Stimulated activated CD4-positive, alpha-beta T cell treated with anti-CD3 and anti-CD28 coated beads, Interleukin-15, amount 100 ng/mL, for 1 hour (primary cell): ENCODE data around the gene ZNF692.
"Not testable (repeated sequence)": the region's sequence is repeated elsewhere in the genome, so short reads cannot be mapped to it uniquely, and the experiment has no call there.

ENCODE experiments used
- DNase-seq, 2 donors: peaks; one replicate each; pipeline ENCODE4 v3.0.0-alpha.2; 2020; ENCODE audit warnings: low read depth in 1 of 2, low spot score in 1 of 2

ZNF692 gene

GRCh38 chr1:248850124-248850523, 8.8 kb downstream of the ZNF692 start:
- no peak for DNase-seq

DNA sequence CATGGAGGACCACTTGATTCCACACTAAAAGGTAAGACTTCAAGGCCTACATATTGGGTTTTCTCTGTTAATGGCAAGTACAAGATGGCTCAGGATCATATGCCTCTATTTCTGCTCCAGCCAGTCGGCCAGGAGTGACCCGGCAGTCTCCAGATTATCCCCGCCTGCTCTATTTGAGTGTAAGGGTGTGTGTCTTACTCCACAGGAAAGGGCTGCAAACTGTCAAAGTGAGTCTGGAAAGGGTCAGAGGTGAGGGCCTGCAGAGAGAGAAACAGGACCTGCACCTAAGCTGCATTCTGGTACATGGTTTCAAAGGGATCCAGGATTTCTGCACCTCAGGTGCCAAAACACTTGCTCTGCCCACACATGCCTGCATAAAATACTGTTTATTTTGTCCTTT, 9.2 kb downstream of the ZNF692 start:
- no peak for DNase-seq

- DNase-seq = no peak
Observed at GRCh38 chr1:248849152-248849551, 9.7 kb downstream of the ZNF692 start.

DNA sequence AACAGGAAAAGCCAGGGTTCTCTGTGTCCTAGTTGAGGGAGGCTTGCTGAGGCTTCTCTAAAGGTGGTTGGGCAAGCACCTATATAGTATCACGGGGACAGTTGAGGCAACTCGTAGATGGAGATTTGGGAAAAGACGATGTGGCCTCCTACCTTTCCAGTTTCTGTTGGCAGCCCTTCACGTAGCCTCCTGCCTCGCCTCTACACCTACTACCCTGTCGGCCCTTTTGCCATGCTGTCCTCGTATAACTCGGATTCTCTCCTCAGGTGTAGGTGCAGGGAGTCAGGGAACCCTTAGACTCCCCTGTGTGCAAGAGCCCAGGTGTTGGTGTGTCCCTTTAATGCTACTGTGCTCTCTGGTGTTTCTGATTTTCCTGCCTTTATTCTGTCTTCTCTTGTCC, 10.3 kb downstream of the ZNF692 start:
- DNase-seq = no peak

DNA sequence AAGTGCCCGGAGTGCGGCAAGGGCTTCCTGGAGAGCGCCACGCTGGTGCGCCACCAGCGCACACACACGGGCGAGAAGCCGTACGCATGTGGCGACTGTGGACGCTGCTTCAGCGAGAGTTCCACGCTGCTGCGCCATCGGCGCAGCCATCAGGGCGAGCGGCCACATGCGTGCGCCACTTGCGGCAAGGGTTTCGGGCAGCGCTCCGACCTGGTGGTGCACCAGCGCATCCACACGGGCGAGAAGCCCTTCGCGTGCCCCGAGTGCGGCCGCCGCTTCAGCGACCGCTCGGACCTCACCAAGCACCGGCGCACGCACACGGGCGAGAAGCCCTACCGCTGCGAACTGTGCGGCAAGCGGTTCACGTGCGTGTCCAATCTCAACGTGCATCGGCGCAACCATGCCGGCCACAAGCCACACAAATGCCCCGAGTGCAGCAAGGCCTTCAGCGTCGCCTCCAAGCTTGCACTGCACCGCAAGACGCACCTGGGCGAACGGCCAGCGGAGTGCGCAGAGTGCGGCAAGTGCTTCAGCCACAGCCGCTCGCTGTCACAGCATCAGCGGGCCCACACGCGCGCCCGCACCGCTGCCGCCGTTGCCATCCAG, 10.8 kb downstream of the ZNF692 start:
- DNase-seq = no peak

DNA sequence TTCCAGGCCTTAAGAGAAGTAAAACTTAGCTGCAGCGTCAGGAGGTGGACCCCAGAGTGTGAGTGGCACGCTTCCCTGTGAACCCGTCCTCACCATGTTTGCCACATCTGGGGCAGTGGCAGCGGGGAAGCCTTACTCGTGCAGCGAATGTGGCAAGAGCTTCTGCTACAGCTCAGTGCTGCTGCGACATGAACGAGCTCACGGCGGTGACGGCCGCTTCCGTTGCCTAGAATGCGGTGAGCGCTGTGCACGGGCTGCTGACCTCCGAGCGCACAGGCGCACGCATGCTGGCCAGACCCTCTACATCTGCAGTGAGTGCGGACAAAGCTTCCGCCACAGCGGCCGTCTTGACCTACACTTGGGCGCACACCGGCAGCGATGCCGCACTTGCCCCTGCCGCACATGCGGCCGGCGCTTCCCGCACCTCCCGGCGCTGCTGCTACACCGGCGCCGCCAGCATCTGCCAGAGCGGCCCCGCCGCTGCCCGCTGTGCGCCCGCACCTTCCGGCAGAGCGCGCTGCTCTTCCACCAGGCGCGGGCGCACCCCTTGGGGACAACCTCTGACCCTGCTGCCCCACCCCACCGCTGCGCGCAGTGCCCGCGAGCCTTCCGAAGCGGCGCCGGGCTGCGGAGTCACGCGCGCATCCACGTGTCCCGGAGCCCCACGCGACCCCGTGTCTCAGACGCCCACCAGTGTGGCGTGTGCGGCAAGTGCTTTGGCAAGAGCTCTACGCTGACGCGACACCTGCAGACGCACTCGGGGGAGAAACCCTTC, 11.5 kb downstream of the ZNF692 start:
- DNase-seq = no peak

DNA sequence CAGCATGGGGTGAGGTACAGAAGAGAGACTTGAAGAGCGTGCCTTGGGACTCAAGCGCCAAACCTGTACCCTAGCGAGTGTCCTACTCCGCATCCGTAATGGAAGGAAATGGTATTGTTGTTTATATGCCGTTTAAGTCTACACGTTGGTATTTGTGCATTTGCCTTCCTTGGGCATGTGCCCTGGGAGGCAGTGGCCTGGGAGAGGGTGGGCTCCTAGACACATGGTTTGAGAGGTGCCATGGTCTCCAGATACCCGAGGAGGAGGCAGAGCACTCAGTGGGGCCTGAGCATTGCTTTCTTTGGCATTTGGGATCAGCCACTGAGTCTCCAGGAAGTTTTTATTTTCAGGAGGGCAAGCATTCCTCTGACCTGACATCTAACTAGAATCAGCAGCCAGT, 14.4 kb downstream of the ZNF692 start:
- DNase-seq = no peak

DNA sequence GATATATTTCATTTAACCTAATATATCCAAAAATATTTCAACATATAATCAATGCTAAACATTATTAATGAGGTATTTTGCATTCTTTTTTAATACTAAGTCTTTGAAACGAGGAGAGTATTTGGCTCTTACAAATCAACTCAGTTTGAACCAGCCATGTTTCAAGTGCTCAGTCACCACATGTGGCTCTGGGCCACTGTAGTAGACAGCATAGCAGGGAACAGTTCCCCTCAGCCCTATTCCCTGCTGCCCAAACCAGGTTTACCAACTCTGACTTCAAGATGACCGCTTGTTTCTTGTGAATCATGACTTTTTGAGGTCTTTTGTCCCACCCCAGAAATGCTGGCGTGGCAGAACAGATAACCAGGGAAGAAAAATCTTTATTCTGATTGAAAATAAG, 15.2 kb downstream of the ZNF692 start:
- no peak for DNase-seq

- no peak for DNase-seq
Observed at GRCh38 chr1:248842781-248843331, 16.0 kb downstream of the ZNF692 start.

GRCh38 chr1:248841702-248842395, 17.0 kb downstream of the ZNF692 start:
- DNase-seq = no peak

GRCh38 chr1:248840946-248841345, 17.9 kb downstream of the ZNF692 start:
- DNase-seq = no peak

DNA sequence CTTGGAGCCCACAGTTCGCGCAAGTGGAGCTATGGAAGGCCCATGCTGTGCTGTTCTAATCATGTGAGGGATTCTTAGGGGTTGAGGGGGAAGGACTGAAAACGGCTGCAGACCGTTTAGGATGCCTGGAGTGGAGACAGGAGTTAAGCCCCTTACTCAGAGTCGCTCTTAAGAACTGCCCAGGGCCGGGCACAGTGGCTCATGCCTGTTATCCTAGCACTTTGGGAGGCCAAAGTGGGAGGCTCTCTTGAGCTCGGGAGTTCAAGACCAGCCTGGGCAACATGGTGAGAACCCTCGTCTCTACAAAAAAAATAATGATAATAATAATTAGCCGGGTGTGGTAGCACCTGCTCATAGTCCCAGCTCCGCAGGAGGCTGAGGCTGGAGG, 19.7 kb downstream of the ZNF692 start:
- no peak for DNase-seq

- peak; percentile 73 to 76 for DNase-seq
Observed at GRCh38 chr1:248838357-248839167, 20.3 kb downstream of the ZNF692 start.

GRCh38 chr1:248837781-248838356, 21.0 kb downstream of the ZNF692 start, which contains the start of gene ZNF672:
Gene ZNF672, plus strand, starts transcription at chr1:248838224. Its CDS starts 9,051 bp downstream, at chr1:248847275.
- DNase-seq = peak; percentile 85 to 88

GRCh38 chr1:248837045-248837780, 21.7 kb downstream of the ZNF692 start:
- no peak for DNase-seq

GRCh38 chr1:248834343-248834940, 24.4 kb downstream of the ZNF692 start:
- no peak for DNase-seq

DNA sequence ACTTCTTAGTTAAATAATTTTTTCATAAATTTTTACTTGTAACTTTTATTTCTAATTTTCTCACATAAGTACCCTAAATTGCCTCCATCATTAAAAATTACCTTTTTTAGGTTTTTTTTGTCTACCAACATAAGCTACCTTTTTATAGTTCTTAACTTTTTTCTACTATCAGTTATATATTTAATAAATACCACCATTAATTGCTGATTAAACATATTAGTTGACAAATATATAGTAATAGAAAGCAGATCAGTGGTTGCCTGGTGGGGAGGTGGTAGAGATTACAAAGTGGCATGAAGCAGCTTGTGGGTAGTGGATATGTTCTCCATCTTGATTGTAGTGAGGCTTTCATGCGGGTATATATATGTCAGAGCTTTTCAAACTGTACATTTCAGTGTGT, 27.0 kb downstream of the ZNF692 start:
- no peak for DNase-seq

DNA sequence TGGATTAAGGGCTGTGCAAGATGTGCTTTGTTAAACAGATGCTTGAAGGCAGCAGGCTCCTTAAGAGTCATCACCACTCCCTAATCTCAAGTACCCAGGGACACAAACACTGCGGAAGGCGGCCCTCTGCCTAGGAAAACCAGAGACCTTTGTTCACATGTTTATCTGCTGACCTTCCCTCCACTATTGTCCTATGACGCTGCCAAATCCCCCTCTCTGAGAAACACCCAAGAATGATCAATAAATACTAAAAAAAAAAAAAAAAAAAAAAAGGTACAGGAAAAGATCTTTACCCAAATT, 28.2 kb downstream of the ZNF692 start:
- DNase-seq = not testable (repeated sequence)

DNA sequence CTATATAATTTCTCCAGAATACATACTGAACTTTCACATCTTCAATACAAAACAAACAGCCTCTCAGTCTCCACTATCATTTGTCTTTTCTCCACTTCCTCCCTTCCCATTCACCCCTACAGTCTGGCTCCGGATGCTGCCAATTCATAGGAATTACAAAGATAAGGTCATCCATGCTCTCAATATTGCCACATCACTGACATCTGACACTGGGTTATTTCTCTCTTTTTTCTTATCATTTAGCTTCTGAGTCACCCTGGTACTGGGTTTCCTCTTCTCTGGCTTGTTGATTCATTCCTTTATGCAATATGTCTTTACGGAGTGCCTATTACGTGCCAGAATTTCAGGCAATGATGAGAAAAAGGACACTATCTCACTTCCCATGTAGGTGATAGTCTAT, 30.0 kb downstream of the ZNF692 start:
- no peak for DNase-seq
